Duodenal mucosa (tissue), 2 donors: ENCODE results near the gene ANKRD49.
A peak's percentile ranks its signal among the peaks of the same experiment; 100 is the strongest.

Experiments
- H3K27ac ChIP-seq: one replicate; pipeline ENCODE4 v1.7.0; 2013; ENCODE audit warnings: low read depth, low read length
- H3K27me3 ChIP-seq, 2 donors: one replicate each; pipeline ENCODE4 v1.7.0; 2013; ENCODE audit warnings: low read length in 2 of 2, control low read depth in 1 of 2; ENCODE audit not compliant: insufficient read depth in 2 of 2, control insufficient read depth in 1 of 2
- H3K36me3 ChIP-seq, 2 donors: one replicate each; pipeline ENCODE4 v1.7.0; 2013; ENCODE audit warnings: low read length in 2 of 2, control low read depth in 1 of 2; ENCODE audit not compliant: insufficient read depth in 2 of 2, control insufficient read depth in 1 of 2
- H3K4me1 ChIP-seq, 2 donors: one replicate each; pipeline ENCODE4 v1.7.0; 2013; ENCODE audit warnings: low read length in 2 of 2, control low read depth in 1 of 2; ENCODE audit not compliant: insufficient read depth in 2 of 2, control insufficient read depth in 1 of 2
- H3K4me3 ChIP-seq, 2 donors: one replicate each; pipeline ENCODE4 v1.7.0; 2013; ENCODE audit warnings: low read length in 2 of 2, low read depth in 1 of 2
- H3K9ac ChIP-seq, 2 donors: one replicate each; pipeline ENCODE4 v1.7.0; 2013; ENCODE audit warnings: low read length in 2 of 2, low read depth in 1 of 2
- H3K9me3 ChIP-seq, 2 donors: one replicate each; pipeline ENCODE4 v1.7.0; 2013; ENCODE audit warnings: low read length in 2 of 2, control low read depth in 1 of 2; ENCODE audit not compliant: control insufficient read depth in 1 of 2

The ANKRD49 gene

DNA sequence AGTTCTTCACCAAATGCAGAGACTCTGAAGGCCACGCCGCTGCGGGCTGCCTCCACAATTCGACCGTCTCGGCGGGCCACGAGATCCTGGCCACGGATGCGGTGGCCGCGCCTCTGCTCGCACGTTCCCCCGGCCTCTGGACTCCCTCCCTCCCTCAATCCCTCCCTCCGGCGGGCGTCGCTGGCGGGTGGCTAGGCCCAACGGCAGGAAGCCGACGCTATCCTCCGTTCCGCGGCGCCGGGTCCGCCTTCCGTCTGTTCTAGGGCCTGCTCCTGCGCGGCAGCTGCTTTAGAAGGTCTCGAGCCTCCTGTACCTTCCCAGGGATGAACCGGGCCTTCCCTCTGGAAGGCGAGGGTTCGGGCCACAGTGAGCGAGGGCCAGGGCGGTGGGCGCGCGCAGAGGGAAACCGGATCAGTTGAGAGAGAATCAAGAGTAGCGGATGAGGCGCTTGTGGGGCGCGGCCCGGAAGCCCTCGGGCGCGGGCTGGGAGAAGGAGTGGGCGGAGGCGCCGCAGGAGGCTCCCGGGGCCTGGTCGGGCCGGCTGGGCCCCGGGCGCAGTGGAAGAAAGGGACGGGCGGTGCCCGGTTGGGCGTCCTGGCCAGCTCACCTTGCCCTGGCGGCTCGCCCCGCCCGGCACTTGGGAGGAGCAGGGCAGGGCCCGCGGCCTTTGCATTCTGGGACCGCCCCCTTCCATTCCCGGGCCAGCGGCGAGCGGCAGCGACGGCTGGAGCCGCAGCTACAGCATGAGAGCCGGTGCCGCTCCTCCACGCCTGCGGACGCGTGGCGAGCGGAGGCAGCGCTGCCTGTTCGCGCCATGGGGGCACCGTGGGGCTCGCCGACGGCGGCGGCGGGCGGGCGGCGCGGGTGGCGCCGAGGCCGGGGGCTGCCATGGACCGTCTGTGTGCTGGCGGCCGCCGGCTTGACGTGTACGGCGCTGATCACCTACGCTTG is 50.2 kb downstream of the ANKRD49 start, which contains the start of gene FUT4:
FUT4 (plus strand) TSS at position 227 of the 951 bp plus-strand sequence; CDS start at position 440, 213 bp downstream.
- Histone ChIP-seq H3K36me3 (peaks cover 0 to 4% of the 10 kb centered on the region in 2 donors), H3K27me3 (no peaks in the 10 kb centered on the region), H3K9ac (peak within 1 kb of the TSS; percentile 69 to 84), H3K4me1 (peaks cover 20 to 36% of the 10 kb centered on the region in 2 donors), H3K9me3 (no peaks in the 10 kb centered on the region), H3K4me3 (peak within 1 kb of the TSS; percentile 71), H3K27ac (peak within 1 kb of the TSS; percentile 98)

DNA sequence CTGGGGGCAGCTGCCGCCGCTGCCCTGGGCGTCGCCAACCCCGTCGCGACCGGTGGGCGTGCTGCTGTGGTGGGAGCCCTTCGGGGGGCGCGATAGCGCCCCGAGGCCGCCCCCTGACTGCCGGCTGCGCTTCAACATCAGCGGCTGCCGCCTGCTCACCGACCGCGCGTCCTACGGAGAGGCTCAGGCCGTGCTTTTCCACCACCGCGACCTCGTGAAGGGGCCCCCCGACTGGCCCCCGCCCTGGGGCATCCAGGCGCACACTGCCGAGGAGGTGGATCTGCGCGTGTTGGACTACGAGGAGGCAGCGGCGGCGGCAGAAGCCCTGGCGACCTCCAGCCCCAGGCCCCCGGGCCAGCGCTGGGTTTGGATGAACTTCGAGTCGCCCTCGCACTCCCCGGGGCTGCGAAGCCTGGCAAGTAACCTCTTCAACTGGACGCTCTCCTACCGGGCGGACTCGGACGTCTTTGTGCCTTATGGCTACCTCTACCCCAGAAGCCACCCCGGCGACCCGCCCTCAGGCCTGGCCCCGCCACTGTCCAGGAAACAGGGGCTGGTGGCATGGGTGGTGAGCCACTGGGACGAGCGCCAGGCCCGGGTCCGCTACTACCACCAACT is 51.0 kb downstream of the ANKRD49 start:
- Histone ChIP-seq H3K9ac (peak overlapping the region; percentile 69 to 84), H3K4me1 (peaks cover 19 to 39% of the 10 kb centered on the region in 2 donors), H3K27me3 (no peaks in the 10 kb centered on the region), H3K4me3 (peak overlapping the region; percentile 71), H3K27ac (peak overlapping the region; percentile 98), H3K9me3 (no peaks in the 10 kb centered on the region), H3K36me3 (peaks cover 0 to 4% of the 10 kb centered on the region in 2 donors)

DNA sequence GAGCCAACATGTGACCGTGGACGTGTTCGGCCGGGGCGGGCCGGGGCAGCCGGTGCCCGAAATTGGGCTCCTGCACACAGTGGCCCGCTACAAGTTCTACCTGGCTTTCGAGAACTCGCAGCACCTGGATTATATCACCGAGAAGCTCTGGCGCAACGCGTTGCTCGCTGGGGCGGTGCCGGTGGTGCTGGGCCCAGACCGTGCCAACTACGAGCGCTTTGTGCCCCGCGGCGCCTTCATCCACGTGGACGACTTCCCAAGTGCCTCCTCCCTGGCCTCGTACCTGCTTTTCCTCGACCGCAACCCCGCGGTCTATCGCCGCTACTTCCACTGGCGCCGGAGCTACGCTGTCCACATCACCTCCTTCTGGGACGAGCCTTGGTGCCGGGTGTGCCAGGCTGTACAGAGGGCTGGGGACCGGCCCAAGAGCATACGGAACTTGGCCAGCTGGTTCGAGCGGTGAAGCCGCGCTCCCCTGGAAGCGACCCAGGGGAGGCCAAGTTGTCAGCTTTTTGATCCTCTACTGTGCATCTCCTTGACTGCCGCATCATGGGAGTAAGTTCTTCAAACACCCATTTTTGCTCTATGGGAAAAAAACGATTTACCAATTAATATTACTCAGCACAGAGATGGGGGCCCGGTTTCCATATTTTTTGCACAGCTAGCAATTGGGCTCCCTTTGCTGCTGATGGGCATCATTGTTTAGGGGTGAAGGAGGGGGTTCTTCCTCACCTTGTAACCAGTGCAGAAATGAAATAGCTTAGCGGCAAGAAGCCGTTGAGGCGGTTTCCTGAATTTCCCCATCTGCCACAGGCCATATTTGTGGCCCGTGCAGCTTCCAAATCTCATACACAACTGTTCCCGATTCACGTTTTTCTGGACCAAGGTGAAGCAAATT is 51.7 kb downstream of the ANKRD49 start:
- peak overlapping the region; percentile 98 for H3K27ac ChIP-seq
- H3K9me3 ChIP-seq: no peaks in the 10 kb centered on the region
- peak overlapping the region; percentile 71 for H3K4me3 ChIP-seq
- peak overlapping the region; percentile 69 to 84 for H3K9ac ChIP-seq
- H3K4me1 ChIP-seq: peaks cover 23 to 36% of the 10 kb centered on the region in 2 donors
- no peaks in the 10 kb centered on the region for H3K27me3 ChIP-seq
- peaks cover 0 to 4% of the 10 kb centered on the region in 2 donors for H3K36me3 ChIP-seq

DNA sequence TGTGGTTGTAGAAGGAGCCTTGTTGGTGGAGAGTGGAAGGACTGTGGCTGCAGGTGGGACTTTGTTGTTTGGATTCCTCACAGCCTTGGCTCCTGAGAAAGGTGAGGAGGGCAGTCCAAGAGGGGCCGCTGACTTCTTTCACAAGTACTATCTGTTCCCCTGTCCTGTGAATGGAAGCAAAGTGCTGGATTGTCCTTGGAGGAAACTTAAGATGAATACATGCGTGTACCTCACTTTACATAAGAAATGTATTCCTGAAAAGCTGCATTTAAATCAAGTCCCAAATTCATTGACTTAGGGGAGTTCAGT is 52.3 kb downstream of the ANKRD49 start:
- Histone ChIP-seq H3K36me3 (peaks cover 0 to 4% of the 10 kb centered on the region in 2 donors), H3K4me3 (peak overlapping the region; percentile 71), H3K9me3 (no peaks in the 10 kb centered on the region), H3K9ac (peak overlapping the region; percentile 69 to 84), H3K27me3 (no peaks in the 10 kb centered on the region), H3K4me1 (peaks cover 27 to 38% of the 10 kb centered on the region in 2 donors), H3K27ac (no peak overlapping the region)

DNA sequence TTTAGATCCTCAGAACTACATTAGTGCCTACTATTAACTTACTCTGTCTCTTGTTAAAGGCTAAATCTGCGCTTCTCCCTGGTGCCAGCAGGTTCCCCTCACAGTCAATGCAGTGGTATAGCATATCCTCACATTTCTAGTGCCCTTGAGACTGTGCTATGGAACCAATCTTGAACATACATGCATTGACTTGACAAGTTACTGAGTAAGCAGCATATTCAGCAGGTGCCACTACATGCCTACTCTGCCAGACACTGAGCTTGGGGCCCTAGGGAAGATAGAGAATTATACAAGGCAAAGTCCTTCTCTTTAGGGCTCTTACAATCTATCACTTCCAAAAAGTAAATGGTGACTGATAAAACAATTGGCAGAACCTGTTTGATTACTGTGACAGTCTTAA is 53.1 kb downstream of the ANKRD49 start:
- Histone ChIP-seq H3K9me3 (no peaks in the 10 kb centered on the region), H3K36me3 (peaks cover 0 to 4% of the 10 kb centered on the region in 2 donors), H3K4me3 (peak overlapping the region; percentile 71), H3K27ac (no peak overlapping the region), H3K4me1 (peaks cover 27 to 34% of the 10 kb centered on the region in 2 donors), H3K27me3 (no peaks in the 10 kb centered on the region), H3K9ac (peak overlapping the region; percentile 69 to 84)

DNA sequence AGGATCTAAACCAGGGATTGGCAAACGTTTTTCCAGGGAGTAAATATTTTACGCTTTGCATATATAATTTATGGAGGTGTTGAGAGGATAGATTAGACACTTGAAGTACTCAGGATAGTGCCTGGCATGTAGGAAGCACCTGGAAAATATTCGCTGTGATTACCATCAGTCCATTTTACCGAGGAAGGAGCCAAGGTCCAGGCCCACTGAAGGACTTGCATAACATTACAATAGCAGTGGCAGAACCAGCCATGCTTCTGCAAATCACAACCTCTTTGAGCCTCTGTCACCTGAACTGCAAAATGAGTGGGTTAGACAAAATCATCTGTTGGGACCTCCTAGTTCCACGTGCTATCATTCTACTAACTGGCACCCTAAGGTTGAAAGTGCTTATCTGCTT is 55.4 kb downstream of the ANKRD49 start:
- H3K9ac ChIP-seq: peak overlapping the region in 1 of 2 donors; percentile 33
- H3K27ac ChIP-seq: no peak overlapping the region
- H3K4me1 ChIP-seq: peaks cover 22 to 30% of the 10 kb centered on the region in 2 donors
- no peaks in the 10 kb centered on the region for H3K9me3 ChIP-seq
- H3K36me3 ChIP-seq: peaks cover 0 to 4% of the 10 kb centered on the region in 2 donors
- peak overlapping the region; percentile 71 for H3K4me3 ChIP-seq
- no peaks in the 10 kb centered on the region for H3K27me3 ChIP-seq
